Activated T-helper 1 cell treated with Interleukin-2 at 50 U/mL for 16 hours (primary cell): ENCODE measurements around the gene SCCPDH.

ENCODE experiments used
- DNase-seq: peaks from one replicate; pipeline ENCODE4 v3.0.0-alpha.2; 2020; ENCODE audit warnings: low read depth

SCCPDH gene

GRCh38 chr1:246753670-246754535 lies 29.7 kb downstream of the SCCPDH start:
- DNase-seq: peak; percentile 9

- no peak for DNase-seq
Measured at GRCh38 chr1:246755419-246755818, 31.2 kb downstream of the SCCPDH start.

GRCh38 chr1:246760422-246761347 lies 36.5 kb downstream of the SCCPDH start:
- DNase-seq: no peak

GRCh38 chr1:246761396-246761795 lies 37.2 kb downstream of the SCCPDH start:
- no peak for DNase-seq

- DNase-seq: no peak
Measured at GRCh38 chr1:246765521-246765920, 41.3 kb downstream of the SCCPDH start.

- no peak for DNase-seq
Measured at GRCh38 chr1:246768403-246769020, 44.3 kb downstream of the SCCPDH start.

- no peak for DNase-seq
Measured at GRCh38 chr1:246769306-246769705, 45.1 kb downstream of the SCCPDH start.

GRCh38 chr1:246771366-246771765 lies 47.2 kb downstream of the SCCPDH start:
- DNase-seq: no peak

- no peak for DNase-seq
Measured at GRCh38 chr1:246772686-246773085, 48.5 kb downstream of the SCCPDH start.

- no peak for DNase-seq
Measured at GRCh38 chr1:246773213-246773641, 49.0 kb downstream of the SCCPDH start.

GRCh38 chr1:246775531-246776385 lies 51.5 kb downstream of the SCCPDH start:
- DNase-seq: no peak

GRCh38 chr1:246776923-246777322 lies 52.7 kb downstream of the SCCPDH start:
- DNase-seq: no peak

- DNase-seq: no peak
Measured at GRCh38 chr1:246778663-246779062, 54.5 kb downstream of the SCCPDH start.

- no peak for DNase-seq
Measured at GRCh38 chr1:246779561-246780175, 55.5 kb downstream of the SCCPDH start.

GRCh38 chr1:246780264-246780663 lies 56.1 kb downstream of the SCCPDH start:
- DNase-seq: no peak

GRCh38 chr1:246781212-246781611 lies 57.0 kb downstream of the SCCPDH start:
- DNase-seq: no peak

GRCh38 chr1:246782120-246782900 lies 58.1 kb downstream of the SCCPDH start:
- DNase-seq: no peak

GRCh38 chr1:246784621-246785493 lies 60.6 kb downstream of the SCCPDH start:
- DNase-seq: no peak

- DNase-seq: no peak
Measured at GRCh38 chr1:246785494-246786111, 61.4 kb downstream of the SCCPDH start.
